HG03025 (cell line): ENCODE measurements around the gene FLT3LG.

Experiments
- ATAC-seq: cut with Tn5 transposase; IDR thresholded peaks from one replicate; pipeline ENCODE4 v1.9.1; 2021; ENCODE audit warnings: mild to moderate bottlenecking, moderate library complexity; ENCODE audit not compliant: unreplicated experiment, low FRiP score

Gene FLT3LG

DNA sequence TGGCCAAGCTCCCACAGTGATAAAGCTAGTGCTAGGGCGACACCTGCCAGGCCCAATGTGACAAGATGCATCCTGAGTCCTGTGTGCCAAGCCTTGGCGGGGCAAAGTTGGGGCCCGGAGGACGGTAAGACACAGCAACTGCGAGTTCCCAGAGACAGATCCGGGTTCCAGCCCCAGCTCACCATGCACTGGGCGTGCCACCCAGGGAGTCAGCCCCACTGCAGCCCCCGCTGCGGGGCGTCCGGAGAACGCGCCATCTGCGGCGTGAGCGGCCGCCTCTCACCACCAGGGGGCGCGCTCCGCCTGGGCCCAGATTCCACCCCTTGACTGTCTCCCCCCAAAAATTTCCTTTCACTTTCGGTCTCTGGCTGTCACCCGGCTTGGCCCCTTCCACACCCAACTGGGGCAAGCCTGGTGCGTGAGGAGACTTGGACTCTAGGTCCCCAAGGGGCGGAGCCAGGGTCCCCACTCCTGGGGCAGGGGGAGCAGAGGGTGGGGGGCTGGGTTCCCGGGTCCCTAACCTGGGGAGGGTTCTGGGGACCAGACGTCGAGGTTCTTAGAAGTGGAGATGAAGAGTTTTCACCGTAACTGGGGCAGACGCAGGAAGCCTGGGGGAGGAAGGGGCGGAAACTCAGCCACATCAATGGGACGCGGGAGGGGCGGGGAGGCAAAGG lies at the start of gene FLT3LG:
Gene FLT3LG, plus strand, starts transcription at position 348 of the 674 bp plus-strand sequence. CDS start 425 bp downstream, outside the sequence.
- ATAC-seq, result no peak

- no peak for ATAC-seq
Measured at GRCh38 chr19:49425178-49425577, 48.8 kb upstream of the FLT3LG start, which contains the start of gene GFY. GFY (plus strand) TSS chr19:49425388; CDS start chr19:49426431, 1,043 bp downstream.

- no peak for ATAC-seq
Measured at GRCh38 chr19:49425922-49426592, 48.0 kb upstream of the FLT3LG start.

DNA sequence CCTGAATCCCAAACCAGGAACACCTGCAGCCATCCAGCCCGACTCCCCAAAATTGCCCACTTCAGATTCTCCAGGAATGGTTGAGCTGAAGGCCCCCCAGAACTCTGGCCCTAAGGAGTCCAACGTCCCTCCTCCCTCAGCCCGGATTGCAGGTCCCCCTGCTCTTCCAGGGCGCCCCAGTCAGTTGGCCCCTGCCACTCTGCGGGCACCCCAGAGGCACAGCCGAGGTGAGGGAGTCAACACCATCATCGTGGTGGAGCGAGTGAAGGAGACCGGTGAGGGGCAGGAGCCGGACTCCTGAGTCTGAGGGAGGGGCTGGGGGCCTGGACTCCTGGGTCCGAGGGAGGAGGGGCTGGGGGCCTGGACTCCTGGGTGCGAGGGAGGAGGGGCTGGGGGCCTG lies 46.7 kb upstream of the FLT3LG start:
- no peak for ATAC-seq

- no peak for ATAC-seq
Measured at GRCh38 chr19:49427855-49428546, 46.0 kb upstream of the FLT3LG start.

DNA sequence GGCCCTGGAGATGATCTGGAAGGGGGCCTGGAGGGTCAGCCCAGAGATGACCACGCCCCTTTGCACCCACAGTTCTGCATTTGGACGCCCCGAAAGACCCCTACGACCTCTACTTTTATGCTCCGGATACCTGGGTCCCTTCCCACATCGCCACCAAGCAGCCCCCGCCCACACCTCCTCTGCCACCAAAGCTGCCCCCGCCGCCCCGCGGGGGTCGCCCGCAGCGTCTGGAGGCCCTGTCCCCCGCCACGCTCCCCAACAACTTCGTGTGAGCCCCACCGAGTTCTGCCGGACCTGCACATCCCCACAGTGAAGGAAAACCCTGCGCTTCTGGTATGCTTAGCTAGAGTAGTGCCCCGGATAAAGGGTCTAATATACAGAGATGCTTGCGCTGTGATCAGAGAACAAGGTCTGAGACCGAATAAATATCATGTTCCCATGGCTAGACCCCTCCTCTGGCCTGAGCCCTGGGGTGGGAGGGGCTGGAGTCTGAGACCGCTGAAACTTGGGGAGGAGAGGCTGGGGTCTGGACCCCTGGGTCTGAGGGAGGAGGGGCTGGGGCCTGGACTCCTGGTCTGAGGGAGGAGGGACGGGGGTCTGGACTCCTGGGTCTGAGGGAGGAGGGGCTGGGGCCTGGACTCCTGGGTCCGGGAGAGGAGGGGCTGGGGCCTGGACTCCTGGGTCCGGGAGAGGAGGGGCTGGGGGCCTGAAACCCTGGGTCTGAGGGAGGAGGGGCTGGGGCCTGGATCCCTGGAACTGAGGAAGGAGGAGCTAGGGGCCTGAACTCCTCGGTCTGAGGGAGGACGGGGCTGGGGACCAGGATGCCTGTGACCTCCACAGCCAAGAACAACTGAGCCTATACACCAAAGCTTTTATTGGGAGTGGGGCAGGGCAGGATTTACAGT lies 45.2 kb upstream of the FLT3LG start:
- ATAC-seq, result no peak

GRCh38 chr19:49430172-49430677 lies 43.8 kb upstream of the FLT3LG start:
- no peak for ATAC-seq

- no peak for ATAC-seq
Measured at GRCh38 chr19:49430678-49431329, 43.2 kb upstream of the FLT3LG start.

DNA sequence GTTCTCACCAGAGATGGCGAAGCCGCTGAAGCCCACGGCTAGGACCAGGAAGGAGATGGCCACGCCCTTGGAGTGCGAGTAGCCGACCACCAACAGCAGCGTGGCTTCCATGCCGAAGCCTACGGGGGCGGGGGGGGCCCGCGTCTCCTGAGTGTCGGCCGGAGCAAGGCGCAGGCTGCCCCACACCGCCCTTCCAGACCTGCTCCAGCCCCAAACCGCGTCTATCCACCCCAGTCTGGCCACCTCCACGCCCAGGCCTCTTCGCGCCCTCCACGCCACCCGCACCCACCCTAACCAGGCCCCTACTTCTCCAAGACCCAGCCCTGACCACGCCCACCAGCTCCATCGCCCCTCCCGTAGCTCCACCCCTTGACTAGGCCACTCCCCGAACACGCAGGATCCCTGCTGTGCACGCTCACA lies 42.7 kb upstream of the FLT3LG start:
- no peak for ATAC-seq

DNA sequence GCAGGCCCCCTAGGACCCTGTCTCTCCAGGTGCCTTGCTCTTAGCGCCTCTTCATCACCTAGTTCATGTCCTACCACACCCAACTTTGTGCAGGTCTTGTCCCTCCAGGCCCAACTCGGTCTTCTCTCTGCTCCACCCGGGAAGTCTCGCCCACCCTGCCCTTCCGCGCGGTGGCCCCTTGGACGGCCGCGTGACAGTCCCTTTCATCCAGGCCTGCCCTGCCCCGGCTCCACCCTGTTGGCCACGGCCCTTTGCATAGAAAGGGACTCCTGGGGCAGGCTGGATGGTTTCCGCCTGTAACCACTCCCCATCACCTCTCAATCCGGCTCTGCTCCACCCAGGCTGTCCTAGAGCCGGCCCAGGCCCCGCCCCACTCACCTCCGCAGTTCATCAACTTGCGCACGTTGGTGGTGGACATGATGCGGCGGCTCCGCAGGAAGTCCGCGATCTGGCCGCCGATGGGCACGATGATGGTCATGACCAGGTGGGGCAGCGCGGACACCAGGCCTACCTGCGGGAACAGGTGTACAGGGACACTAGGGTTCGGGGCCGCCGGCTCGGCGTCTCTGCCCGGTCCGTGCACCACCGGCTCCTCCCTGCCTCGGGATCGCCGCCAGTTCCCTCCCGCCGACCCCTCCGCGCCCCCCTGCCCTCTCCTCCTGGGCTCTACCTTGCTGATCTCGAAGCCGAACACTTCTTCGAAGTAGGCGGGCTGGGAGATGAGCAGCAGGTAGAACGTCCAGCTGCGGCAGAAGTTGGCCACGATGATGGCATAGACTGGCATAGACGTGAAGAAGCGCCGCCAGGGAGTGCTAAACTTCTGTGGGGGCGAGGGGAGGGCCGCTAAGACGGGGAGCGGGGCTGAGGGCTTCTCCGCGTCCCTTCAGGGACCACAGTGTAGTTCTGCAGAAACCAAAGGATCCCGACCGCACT lies 41.6 kb upstream of the FLT3LG start:
- no peak for ATAC-seq

DNA sequence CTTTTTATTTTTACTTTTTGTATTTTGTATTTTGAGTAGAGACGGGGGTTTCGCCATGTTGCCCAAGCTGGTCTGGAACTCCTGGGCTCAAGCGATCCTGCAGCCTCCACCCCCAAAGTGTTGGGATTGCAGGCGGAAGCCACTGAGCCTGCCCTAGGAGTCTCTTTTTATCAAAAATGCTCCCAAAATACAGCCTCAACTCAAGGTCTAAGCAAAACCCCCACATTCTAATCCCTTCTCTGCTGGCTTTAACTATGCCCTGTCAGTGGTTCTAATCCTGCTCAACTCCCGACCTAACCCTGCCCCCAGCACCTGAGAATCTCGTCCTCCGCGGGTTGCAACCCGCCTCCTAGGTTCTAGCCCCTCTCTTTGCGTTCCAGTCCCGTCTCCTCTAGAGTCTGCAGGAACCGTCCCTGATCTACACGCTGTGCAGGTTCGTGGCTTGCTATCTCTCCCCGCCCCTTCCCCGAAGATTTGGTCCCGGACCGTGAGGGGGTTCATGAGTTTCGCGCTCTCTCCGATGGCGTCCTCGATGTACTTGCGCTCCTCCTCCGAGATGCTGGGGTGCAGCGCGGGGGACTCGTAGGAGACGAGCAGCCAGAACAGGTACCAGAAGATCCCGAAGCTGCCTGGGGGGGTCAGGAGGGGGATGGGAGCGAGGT lies 40.6 kb upstream of the FLT3LG start:
- ATAC-seq, result no peak

- ATAC-seq, result no peak
Measured at GRCh38 chr19:49434907-49435583, 39.0 kb upstream of the FLT3LG start.

- no peak for ATAC-seq
Measured at GRCh38 chr19:49435670-49436069, 38.3 kb upstream of the FLT3LG start.

- no peak for ATAC-seq
Measured at GRCh38 chr19:49436381-49437017, 37.5 kb upstream of the FLT3LG start.

- ATAC-seq, result no peak
Measured at GRCh38 chr19:49437231-49437630, 36.8 kb upstream of the FLT3LG start.

DNA sequence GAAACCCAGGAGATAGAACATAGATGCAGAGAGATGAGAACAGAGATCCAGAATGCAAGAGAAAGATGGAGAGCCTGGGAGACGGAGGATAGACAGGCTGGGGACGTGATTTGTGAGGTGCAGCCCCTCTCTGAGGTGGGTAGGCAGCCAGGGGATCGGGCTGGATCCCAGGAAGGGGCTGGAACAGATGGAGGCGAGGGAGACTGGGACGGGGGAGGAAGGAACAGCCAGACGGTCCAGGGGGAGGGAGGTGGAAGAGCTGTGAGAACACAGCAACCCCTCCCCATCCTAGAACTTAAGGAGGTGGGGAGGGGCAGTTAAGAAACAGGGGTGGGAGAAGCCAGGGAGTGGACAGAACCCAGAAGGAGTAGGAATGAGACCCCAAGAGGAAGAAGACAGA lies 35.8 kb upstream of the FLT3LG start:
- no peak for ATAC-seq

GRCh38 chr19:49439836-49440235 lies 34.2 kb upstream of the FLT3LG start:
- no peak for ATAC-seq
